Activated T-helper 1 cell treated with anti-CD3 and anti-CD28 coated beads, Interleukin-2, amount 50 U/mL, for 16 hours (primary cell): ENCODE measurements around the gene PCDHA6.
"Not testable (repeated sequence)": the region's sequence is repeated elsewhere in the genome, so short reads cannot be mapped to it uniquely, and the experiment has no call there.

Experiments
- DNase-seq, 2 donors: peaks; one replicate each; pipeline ENCODE4 v3.0.0-alpha.2; 2020; ENCODE audit warnings: low read depth in 1 of 2, low spot score in 1 of 2

PCDHA6 gene

DNA sequence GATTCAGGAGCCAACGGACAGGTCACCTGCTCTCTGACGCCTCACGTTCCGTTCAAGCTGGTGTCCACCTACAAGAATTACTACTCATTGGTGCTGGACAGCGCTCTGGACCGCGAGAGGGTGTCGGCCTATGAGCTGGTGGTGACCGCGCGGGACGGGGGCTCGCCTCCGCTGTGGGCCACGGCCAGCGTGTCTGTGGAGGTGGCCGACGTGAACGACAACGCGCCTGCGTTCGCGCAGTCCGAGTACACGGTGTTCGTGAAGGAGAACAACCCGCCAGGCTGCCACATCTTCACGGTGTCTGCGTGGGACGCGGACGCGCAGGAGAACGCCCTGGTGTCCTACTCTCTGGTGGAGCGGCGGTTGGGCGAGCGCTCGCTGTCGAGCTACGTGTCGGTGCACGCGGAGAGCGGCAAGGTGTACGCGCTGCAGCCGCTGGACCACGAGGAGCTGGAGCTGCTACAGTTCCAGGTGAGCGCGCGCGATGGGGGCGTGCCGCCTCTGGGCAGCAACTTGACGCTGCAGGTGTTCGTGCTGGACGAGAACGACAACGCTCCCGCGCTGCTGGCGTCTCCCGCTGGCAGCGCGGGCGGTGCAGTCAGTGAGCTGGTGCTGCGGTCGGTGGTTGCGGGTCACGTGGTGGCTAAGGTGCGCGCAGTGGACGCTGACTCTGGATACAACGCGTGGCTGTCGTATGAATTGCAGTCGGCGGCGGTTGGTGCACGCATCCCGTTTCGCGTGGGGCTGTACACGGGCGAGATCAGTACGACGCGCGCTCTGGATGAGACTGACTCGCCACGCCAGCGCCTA lies 29.6 kb downstream of the PCDHA6 start:
- no peak for DNase-seq

DNA sequence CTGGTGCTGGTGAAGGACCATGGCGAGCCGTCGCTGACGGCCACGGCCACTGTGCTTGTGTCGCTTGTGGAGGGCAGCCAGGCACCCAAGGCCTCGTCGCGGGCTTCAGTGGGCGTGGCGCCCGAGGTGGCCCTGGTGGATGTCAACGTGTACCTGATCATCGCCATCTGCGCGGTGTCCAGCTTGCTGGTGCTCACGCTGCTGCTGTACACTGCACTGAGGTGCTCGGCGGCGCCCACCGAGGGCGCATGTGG lies 30.2 kb downstream of the PCDHA6 start:
- DNase-seq, result no peak

DNA sequence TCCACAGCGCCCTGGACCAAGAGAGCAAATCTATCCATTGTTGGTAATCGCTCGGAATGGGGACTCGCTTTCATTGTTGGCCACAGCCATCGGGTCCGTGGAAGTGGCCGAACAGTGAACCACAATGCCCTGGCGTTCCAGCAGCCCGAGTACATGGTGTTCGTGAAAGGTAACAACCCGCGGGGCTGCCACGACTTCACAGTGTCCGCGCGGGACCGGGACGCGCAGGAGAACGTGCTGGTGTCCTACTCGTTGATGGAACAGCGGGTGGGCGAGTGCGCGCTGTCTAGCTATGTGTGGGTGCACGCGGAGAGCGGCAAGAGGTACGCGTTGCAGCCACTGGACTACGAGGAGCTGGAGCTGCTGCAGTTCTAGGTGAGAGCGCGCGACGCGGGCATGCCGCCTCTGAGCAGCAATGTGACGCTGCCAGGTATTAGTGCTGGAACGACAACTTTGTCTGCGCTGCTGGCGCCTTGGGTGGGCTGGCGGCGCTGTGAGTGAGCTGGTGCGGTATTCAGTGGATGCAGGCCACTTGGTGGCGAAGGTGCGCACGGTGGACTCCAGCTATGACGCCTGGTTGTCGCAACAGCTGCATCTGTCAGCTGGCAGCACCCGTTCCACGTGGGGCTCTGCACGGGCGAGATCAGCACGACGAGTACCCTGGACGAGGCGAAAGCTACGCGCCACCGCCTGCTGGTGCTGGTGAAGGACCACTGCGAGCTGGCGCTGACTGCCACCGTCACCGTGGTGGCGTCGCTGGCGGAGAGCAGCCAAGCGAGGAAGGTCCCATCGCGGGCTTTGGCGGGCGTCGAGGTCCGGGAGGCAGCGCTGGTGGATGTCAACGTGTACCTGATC lies 34.9 kb downstream of the PCDHA6 start:
- DNase-seq, result no peak

DNA sequence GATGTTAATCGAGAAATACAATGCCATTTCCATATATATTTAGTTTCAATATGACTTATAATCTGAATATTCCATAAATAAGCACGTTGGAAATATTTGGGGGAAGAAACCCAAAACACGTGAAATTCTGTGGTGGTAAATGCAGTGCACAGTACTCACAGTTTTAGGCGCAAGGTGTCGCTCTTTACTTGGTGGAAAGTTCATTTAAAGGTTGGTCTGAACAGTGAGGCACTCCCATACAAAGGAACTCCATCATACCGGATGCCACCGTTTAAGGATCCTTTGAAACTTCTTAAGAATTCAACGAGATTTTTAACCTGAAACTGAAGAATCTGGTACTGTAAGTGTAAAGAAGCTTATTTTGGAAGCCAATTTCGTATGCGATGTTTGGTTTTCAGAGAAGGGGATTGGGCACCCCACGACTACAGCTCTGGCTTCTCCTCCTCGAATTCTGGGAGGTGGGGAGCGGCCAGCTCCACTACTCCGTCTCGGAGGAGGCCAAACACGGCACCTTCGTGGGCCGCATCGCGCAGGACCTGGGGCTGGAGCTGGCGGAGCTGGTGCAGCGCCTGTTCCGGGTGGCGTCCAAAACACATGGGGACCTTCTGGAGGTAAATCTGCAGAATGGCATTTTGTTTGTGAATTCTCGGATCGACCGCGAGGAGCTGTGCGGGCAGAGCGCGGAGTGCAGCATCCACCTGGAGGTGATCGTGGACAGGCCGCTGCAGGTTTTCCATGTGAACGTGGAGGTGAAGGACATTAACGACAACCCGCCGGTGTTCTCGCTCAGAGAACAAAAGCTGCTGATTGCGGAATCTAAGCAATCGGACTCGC lies 41.2 kb downstream of the PCDHA6 start, which contains the start of gene PCDHA11:
PCDHA11 (plus strand) TSS at position 237 of the 834 bp plus-strand sequence; CDS start at position 384, 147 bp downstream.
- DNase-seq, result no peak

DNA sequence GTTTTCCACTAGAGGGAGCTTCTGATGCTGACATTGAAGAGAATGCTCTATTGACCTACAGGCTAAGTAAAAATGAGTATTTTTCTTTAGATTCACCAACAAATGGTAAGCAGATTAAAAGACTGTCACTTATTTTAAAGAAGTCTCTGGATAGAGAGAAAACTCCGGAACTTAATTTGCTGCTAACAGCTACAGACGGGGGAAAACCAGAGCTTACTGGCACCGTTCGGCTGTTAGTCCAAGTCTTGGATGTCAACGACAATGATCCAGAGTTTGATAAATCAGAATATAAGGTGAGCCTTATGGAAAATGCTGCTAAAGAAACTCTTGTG lies 41.8 kb downstream of the PCDHA6 start:
- DNase-seq, result no peak

DNA sequence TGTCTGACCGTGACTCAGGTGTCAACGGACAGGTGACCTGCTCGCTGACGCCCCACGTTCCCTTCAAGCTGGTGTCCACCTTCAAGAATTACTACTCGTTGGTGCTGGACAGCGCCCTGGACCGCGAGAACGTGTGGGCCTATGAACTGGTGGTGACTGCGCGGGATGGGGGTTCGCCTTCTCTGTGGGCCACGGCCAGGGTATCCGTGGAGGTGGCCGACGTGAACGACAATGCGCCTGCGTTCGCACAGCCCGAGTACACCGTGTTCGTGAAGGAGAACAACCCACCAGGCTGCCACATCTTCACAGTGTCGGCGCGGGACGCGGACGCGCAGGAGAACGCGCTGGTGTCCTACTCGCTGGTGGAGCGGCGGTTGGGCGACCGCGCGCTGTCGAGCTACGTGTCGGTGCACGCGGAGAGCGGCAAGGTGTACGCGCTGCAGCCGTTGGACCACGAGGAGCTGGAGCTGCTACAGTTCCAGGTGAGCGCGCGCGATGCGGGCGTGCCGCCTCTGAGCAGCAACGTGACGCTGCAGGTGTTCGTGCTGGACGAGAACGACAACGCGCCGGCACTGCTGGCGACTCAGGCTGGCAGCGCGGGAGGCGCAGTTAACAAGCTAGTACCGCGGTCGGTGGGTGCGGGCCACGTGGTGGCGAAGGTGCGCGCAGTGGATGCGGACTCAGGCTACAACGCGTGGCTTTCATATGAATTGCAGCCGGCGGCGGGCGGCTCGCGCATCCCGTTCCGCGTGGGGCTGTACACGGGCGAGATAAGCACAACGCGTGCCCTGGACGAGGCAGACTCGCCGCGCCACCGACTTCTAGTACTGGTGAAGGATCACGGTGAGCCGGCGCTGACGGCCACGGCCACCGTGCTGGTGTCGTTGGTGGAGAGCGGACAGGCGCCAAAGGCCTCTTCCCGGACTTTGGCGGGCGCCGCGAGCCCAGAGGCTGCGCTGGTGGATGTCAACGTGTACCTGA lies 42.8 kb downstream of the PCDHA6 start:
- no peak for DNase-seq

DNA sequence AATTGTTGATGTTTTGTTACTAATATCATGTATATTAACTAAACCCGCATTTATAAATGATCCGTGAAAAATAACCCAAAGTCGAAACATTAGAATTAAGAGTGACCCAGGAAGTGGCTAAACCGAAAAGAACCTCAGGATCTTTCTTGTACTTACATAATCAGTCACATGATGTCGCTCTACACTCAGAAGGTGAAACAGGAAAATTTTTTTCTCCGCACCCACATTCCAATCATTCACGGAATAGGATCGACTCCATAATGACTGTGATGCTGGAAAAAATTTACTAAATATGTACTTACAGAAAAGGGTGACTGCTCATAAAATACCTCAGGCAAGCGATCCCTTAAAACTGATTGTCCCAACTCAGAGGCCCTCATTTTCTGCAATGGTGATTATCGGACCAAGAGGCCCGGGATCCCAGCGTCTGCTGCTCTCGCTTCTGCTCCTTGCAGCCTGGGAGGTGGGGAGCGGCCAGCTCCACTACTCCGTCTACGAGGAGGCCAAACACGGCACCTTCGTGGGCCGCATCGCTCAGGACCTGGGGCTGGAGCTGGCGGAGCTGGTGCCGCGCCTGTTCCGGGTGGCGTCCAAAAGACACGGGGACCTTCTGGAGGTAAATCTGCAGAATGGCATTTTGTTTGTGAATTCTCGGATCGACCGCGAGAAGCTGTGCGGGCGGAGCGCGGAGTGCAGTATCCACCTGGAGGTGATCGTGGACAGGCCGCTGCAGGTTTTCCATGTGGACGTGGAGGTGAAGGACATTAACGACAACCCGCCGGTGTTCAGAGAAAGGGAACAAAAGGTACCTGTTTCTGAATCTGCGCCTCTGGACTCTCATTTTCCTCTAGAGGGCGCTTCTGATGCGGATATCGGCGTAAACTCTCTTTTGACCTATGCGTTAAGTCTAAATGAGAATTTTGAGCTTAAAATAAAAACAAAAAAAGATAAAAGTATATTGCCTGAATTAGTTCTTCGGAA lies 47.6 kb downstream of the PCDHA6 start, which contains the start of gene PCDHA12:
PCDHA12 (plus strand) TSS at position 224 of the 981 bp plus-strand sequence; CDS start at position 389, 165 bp downstream.
- no peak for DNase-seq

DNA sequence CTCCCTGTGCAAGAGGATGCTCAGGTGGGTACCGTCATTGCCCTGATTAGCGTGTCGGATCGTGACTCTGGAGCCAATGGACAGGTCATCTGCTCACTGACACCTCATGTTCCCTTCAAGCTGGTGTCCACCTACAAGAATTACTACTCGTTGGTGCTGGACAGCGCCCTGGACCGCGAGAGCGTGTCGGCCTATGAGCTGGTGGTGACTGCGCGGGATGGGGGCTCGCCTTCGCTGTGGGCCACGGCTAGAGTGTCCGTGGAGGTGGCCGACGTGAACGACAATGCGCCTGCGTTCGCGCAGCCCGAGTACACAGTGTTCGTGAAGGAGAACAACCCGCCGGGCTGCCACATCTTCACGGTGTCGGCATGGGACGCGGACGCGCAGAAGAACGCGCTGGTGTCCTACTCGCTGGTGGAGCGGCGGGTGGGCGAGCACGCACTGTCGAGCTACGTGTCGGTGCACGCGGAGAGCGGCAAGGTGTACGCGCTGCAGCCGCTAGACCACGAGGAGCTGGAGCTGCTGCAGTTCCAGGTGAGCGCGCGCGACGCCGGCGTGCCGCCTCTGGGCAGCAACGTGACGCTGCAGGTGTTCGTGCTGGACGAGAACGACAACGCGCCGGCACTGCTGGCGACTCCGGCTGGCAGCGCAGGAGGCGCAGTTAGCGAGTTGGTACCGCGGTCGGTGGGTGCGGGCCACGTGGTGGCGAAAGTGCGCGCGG lies 48.9 kb downstream of the PCDHA6 start:
- not testable (repeated sequence) for DNase-seq

DNA sequence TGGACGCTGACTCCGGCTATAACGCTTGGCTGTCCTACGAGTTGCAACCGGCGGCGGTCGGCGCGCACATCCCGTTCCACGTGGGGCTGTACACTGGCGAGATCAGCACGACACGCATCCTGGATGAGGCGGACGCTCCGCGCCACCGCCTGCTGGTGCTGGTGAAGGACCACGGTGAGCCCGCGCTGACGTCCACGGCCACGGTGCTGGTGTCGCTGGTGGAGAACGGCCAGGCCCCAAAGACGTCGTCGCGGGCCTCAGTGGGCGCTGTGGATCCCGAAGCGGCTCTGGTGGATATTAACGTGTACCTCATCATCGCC lies 49.5 kb downstream of the PCDHA6 start:
- no peak for DNase-seq
